Kidney (tissue), 14 donors: Measurements from ENCODE around the gene SH3BP5. TPM values are rescaled to one million over a fixed set of nuclear protein-coding genes. Genes with fewer than 3 reads are reported as not detected.
A peak's percentile ranks its signal among the peaks of the same experiment; 100 is the strongest.

ENCODE experiments used
- DNase-seq, 5 donors: peaks; one replicate each; pipeline ENCODE4 v3.0.0-alpha.2; 2013 to 2020
- FAIRE-seq: peaks from 2 replicates; lab custom pipeline; 2012; peaks lifted over from hg19 to GRCh38; lab: Jason Lieb, UNC
- H3K27ac ChIP-seq, 2 donors: one replicate each; pipeline ENCODE4 v1.7.0; 2013; ENCODE audit warnings: low read depth in 2 of 2, low read length in 2 of 2, inconsistent platforms in 1 of 2
- H3K27me3 ChIP-seq: one replicate; pipeline ENCODE4 v1.7.1; 2013; ENCODE audit warnings: low read length, inconsistent platforms; ENCODE audit not compliant: control insufficient read depth, insufficient read depth
- H3K36me3 ChIP-seq, 3 donors: one replicate each; pipeline versions ENCODE4 v1.7.0 to v1.7.1; 2013; ENCODE audit warnings: low read length in 3 of 3, control low read depth in 1 of 3, inconsistent platforms in 1 of 3; ENCODE audit not compliant: insufficient read depth in 3 of 3, control insufficient read depth in 2 of 3
- H3K4me1 ChIP-seq, 3 donors: one replicate each; pipeline versions ENCODE4 v1.7.0 to v1.7.1; 2013; ENCODE audit warnings: low read length in 3 of 3, inconsistent platforms in 1 of 3, low read depth in 1 of 3; ENCODE audit not compliant: control insufficient read depth in 2 of 3, insufficient read depth in 2 of 3
- H3K4me3 ChIP-seq, 3 donors: one replicate each; pipeline versions ENCODE4 v1.7.0 to v1.8.1; 2013; ENCODE audit warnings: low read length in 3 of 3, control low read depth in 1 of 3, inconsistent platforms in 1 of 3
- H3K9ac ChIP-seq, 3 donors: one replicate each; pipeline versions ENCODE4 v1.7.0 to v1.7.1; 2013; ENCODE audit warnings: low read length in 3 of 3, control low read depth in 1 of 3, inconsistent platforms in 1 of 3
- H3K9me3 ChIP-seq, 3 donors: one replicate each; pipeline versions ENCODE4 v1.7.0 to v1.7.1; 2013; ENCODE audit warnings: low read length in 3 of 3, control low read depth in 1 of 3, inconsistent platforms in 1 of 3; ENCODE audit not compliant: control insufficient read depth in 2 of 3, insufficient read depth in 1 of 3
- intact Hi-C: fragments of 100-400 bp; cut with DNase I; formaldehyde crosslinking; loops from one replicate; pipeline ENCODE4 v1.11.1; 2022
- polyA plus RNA-seq: library from polyadenylated mRNA; stranded (reverse); fragments of 350-450 nt; fragmentation: Illumina TruSeq; extraction: RNeasy Lipid Tissue Mini Kit (QIAGEN cat#74804); gene quantifications from one replicate; pipeline ENCODE4 v1.2.3, GENCODE V29; 2014; ENCODE audit warnings: low read depth, low replicate concordance; ENCODE audit not compliant: insufficient read depth
- total RNA-seq: library from RNA; stranded (reverse); fragmentation: NEBNext Ultra II Directional; extraction: Animal tissue kit (Norgen Biotek cat#: 25700); gene quantifications from one replicate; pipeline ENCODE4 v1.2.1, GENCODE V29; 2021
- TF ChIP-seq, protein P1 (sequence below): IDR thresholded peaks from 3 replicates; pipeline ENCODE4 v1.5.1; 2012; ENCODE audit warnings: mild to moderate bottlenecking, moderate library complexity, borderline replicate concordance; ENCODE audit not compliant: insufficient read depth; ENCODE audit errors: extremely low read depth
- donor health status: control.
- donor health status: control.
- donor health status: control.
- donor health status: control.
- donor health status: control.
- donor health status: DM: yes; HTN: yes; CAD: no.
- donor health status: Normal renal cell carcinoma (clear cell type).

The SH3BP5 gene
- total and polyA plus RNA-seq, 2 donors from 2014 or later: 39.1 to 109 TPM

DNA sequence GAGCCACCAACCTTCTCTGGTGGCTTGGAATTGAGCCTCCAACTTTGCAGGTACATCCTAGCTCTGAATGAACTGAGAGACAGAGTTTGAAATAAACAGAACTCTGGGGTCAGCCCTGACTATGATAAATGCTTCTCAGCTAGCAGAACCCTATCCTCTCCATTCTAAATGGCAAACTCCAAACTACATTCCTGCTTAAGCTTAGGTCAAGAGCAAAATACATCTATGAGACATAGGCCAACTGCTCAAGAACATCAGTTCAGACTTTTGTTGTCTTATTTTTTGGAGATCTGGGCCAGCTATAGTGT is 1.5 kb upstream of the SH3BP5 start:
- Histone ChIP-seq H3K27ac (no peak overlapping the region), H3K9me3 (no peaks in the 10 kb centered on the region), H3K9ac (no peak overlapping the region), H3K4me3 (no peak overlapping the region), H3K27me3 (no peaks in the 10 kb centered on the region), H3K36me3 (no peaks in the 10 kb centered on the region), H3K4me1 (peaks cover 6 to 13% (median 10%) of the 10 kb centered on the region in 3 donors)
- intact Hi-C loops: loop anchor here (10.0 kb wide), 1 partner anchor 59 kb away; no protein-coding TSS in a partner anchor
- TF ChIP-seq, protein P1, sequence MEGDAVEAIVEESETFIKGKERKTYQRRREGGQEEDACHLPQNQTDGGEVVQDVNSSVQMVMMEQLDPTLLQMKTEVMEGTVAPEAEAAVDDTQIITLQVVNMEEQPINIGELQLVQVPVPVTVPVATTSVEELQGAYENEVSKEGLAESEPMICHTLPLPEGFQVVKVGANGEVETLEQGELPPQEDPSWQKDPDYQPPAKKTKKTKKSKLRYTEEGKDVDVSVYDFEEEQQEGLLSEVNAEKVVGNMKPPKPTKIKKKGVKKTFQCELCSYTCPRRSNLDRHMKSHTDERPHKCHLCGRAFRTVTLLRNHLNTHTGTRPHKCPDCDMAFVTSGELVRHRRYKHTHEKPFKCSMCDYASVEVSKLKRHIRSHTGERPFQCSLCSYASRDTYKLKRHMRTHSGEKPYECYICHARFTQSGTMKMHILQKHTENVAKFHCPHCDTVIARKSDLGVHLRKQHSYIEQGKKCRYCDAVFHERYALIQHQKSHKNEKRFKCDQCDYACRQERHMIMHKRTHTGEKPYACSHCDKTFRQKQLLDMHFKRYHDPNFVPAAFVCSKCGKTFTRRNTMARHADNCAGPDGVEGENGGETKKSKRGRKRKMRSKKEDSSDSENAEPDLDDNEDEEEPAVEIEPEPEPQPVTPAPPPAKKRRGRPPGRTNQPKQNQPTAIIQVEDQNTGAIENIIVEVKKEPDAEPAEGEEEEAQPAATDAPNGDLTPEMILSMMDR: no peak
- FAIRE-seq (no peak), DNase-seq (no peak)

DNA sequence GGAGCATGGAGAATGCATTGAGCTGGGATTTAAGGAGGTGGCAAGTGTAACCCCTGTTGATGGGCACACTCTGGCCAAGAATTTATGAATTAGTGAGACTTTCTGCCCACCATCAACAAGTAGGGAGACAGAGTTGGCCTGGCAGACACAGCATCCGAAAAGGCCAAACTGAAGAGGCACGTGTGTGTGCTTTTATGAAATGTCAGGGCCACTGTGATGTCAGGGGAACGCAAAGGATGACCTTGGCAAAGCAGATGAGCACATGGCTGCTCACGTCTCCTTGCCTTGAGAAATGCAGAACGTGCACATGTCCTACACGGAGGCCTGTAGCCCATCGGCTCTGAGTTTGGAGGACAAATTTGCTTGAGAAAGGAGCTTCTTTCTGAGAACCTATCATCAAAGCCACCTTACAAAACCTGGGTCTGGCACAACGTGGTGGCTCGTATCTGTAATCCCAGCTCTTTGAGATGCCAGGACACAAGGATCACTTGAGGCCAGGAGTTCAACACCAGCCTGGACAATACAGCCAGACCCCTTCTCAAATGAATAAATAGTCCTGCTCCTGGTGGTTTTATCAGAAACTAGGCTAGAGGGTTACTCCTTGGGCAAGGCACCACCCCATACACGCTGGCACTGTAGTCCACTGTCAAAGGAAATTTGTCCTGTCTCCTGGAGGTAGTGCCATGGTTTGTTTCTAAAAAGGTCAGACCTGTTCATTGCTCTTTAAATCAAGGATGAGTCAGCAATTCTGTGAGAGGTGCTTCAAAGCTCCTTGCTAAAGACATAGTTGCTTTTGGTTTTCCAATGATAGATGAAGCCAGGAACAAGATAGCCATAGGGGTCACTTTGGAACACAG is 941 bp upstream of the SH3BP5 start:
- peaks cover 6 to 13% (median 10%) of the 10 kb centered on the region in 3 donors for H3K4me1 ChIP-seq
- FAIRE-seq (no peak), DNase-seq (peak in 1 of 5 donors; percentile 52)
- no peaks in the 10 kb centered on the region for H3K27me3 ChIP-seq
- peak overlapping the region; percentile 55 to 89 (median 74) for H3K4me3 ChIP-seq
- intact Hi-C loops: loop anchor here (10.0 kb wide), 1 partner anchor 59 kb away; no protein-coding TSS in a partner anchor
- H3K36me3 ChIP-seq: no peaks in the 10 kb centered on the region
- no peaks in the 10 kb centered on the region for H3K9me3 ChIP-seq
- H3K27ac ChIP-seq: no peak overlapping the region
- H3K9ac ChIP-seq: peak overlapping the region in 1 of 3 donors; percentile 76
- TF ChIP-seq, protein P1: no peak

DNA sequence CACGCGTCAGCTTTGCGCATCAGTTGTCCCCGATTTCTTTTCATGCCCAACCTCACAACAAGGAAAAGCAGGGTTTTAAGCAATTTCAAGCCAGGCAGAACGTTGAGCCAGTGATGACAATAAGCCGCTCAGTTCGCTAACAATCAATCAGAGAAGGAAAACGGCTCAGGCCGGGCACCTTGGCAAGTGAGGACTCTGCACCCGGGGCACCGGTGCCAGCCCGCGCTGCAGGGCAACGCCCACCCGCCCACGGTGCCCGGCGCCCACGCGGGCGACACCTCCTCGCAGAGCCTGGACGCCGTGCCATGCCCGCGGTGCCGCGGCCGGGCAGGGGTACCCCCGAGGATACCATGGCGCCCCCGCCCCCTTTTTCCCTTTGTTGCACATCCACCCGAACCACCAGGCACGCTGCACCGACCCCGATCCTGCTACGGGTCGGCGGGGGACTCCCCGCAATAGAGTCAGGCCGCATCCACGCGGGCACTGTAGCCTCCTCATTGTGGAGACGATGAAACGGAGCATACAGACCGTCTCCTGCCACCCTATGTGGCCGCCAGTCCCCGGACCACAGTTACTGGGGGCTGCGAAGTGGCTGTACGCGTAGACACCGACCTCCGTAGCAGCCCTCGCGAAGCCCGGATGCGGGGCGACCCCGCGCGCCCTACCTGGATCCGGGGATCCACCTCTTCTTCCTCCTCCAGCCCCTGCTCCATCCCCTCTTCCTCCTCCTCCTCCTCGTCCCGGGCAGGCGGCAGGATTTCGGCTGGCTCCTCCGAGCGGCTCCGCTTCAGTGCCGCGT is 581 bp downstream of the SH3BP5 start:
- H3K9me3 ChIP-seq: no peaks in the 10 kb centered on the region
- FAIRE-seq (no peak), DNase-seq (peak in 4 of 5 donors; percentile 30 to 78 (median 61))
- H3K27ac ChIP-seq: peak overlapping the region; percentile 82 to 84
- H3K27me3 ChIP-seq: no peaks in the 10 kb centered on the region
- H3K4me3 ChIP-seq: peak overlapping the region; percentile 74 to 89 (median 88)
- no peaks in the 10 kb centered on the region for H3K36me3 ChIP-seq
- intact Hi-C loops: loop anchor here (10.0 kb wide), 1 partner anchor 57 kb away; no protein-coding TSS in a partner anchor
- TF ChIP-seq, protein P1: no peak
- H3K9ac ChIP-seq: peak overlapping the region; percentile 63 to 83 (median 74)
- H3K4me1 ChIP-seq: peaks cover 6 to 13% (median 10%) of the 10 kb centered on the region in 3 donors
